EH (cell line): ENCODE results near the gene CTNNA3.

Experiments
- DNase-seq: peaks from one replicate; pipeline ENCODE4 v3.0.0-alpha.2; 2015; ENCODE audit warnings: low read depth

Gene CTNNA3

DNA sequence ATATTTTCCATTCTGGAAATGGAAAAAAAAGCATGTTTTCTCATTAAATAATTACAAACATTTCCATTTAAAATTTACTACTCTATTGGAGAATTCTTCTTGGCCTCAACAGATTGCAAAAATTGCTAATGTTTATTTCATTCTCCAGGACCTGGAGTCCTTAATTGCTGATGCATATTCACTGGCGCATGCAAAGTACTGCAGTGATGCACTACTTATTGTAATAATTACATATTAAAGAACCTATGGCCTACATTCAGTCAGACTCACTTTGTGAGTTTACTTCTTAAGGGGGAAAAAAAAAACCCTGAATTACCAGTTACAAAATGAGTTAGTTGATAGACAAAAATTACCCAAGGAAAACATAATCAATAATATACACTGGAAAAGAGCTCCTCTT lies 1161.1 kb downstream of the CTNNA3 start:
- DNase-seq = no peak

DNA sequence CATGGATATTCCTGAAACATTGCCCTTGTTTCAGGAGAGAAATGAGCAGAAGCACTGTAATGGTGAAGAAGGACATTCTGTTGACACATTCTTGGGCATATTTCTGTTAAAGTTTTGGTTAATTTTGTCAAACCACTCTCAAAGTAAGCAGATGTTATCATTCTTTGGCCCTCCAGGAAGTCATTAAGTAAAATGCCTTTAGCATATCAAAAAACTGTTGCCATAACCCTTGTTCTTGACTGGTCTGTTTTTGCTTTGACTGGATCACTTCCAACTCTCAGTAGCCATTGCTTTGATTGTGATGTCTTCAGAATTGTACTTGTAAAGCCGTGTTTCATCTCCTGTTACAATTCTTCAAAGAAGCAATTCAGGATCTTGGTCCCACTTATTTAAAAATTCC lies 1174.5 kb downstream of the CTNNA3 start:
- no peak for DNase-seq

- no peak for DNase-seq
Observed at GRCh38 chr10:66519616-66520015, 1176.4 kb downstream of the CTNNA3 start.

- DNase-seq = no peak
Observed at GRCh38 chr10:66514666-66515065, 1181.3 kb downstream of the CTNNA3 start.

DNA sequence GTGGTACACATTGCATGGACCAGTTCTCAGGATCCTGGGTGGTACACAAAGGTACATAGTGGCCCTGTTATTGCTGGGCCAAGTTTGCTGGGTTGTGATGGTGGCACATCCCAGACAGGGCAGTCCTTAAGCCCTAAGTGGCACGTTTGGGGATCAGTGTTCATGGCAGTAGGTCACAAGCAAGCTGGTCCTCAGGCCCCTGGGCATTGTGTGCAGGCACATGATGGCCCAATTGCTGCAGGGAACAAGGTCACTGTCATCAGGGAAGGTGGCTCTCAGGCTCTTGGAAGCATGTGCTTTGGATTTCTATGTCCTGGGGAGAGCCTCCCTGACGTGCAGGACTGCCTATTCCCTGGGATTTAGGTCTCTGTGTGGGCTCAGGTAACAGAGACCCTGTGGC lies 1182.5 kb downstream of the CTNNA3 start:
- DNase-seq = no peak

- DNase-seq = no peak
Observed at GRCh38 chr10:66505003-66505657, 1190.9 kb downstream of the CTNNA3 start.

DNA sequence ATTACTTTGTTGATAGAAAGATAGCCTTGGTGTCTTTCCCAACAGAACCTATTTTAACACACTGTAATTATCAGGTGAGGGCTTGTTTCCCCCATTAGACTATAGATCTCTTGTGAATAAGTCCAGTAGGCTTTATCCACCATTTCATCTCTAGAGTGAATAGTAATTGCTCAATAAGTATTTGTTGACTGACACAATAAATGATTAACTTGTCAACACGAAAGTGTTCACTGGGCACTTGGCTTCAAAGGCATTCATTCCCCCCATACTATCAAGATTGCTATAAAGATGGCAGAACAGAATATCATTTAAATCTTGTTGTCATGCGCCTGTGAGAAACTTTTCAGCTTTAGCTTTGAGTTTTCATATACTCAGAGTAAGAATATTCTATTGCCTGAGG lies 1194.6 kb downstream of the CTNNA3 start:
- no peak for DNase-seq

- DNase-seq = no peak
Observed at GRCh38 chr10:66483966-66484365, 1212.0 kb downstream of the CTNNA3 start.

- DNase-seq = no peak
Observed at GRCh38 chr10:66472156-66472555, 1223.8 kb downstream of the CTNNA3 start.

DNA sequence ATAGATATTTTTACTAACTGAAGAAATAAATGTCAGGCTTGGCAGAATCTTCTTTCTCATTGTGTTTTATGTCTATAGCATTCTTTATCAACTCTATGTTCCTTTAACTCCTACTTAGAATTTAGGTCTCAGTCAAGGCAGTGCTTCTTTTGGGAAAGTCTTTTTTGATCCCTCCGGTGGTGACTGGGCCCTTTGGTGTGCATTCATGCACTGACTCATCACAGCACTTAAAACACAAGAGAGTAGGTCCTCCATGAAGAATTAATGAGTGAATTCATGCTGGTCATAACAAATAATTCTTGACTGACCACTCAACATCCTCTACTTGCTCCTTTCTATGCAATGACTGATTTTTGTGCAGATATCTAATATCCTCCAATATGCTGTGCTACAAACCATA lies 1229.0 kb downstream of the CTNNA3 start:
- DNase-seq = no peak

DNA sequence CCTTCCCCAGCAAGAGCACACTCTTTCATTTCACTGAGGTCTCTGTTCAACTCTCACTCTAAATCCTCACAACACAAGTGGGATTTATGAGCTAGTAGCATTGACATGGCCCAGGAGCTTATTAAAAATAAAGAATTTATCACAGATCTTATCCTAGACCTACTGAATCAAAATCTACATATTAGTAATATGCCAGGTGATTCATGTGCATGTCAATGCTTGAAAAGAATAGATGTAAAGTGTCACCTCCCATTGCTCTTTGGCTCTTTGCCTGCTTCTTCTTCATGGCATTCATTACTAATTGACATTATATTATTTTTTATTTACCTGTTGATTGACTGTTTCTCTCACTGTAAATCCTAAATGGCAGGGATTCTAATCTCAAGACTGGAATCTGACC lies 1229.4 kb downstream of the CTNNA3 start:
- DNase-seq = no peak

DNA sequence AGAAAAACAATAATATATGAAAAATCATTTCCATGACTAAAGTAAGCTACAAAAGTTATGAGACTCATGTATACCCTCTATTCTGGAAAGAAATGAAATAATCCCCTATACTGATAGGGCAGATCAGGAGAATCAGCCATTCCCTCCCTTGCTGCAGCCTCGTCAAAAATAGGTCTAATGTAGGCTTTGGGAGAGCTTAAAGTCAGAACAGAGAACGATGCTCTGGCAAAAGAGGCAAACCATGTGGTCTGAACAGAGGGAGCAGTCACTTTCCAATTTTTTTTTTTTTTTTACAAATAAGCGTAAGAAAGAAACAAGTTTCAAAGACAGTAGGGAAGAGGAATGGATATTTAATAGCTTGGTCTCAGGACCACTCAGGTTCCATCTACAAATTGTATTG lies 1232.4 kb downstream of the CTNNA3 start:
- no peak for DNase-seq

DNA sequence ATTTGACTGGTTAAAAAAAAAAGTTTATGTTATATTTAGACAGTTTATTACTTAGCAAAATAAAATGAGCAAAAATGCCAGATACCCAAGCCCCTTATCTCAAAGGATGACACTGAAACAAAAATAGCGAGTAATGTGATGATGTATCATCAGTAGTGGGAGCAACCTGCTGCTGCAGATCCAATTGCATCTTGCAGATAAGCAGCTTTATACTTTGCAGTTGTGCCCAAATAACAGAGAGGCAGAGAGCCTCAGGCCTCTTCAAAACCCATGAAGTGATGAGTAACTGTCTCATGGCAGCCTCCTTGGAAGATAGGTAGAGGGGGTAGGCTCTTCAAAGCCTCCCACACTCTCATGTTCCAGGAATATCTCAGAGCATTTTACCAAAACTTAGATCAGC lies 1238.4 kb downstream of the CTNNA3 start:
- no peak for DNase-seq

DNA sequence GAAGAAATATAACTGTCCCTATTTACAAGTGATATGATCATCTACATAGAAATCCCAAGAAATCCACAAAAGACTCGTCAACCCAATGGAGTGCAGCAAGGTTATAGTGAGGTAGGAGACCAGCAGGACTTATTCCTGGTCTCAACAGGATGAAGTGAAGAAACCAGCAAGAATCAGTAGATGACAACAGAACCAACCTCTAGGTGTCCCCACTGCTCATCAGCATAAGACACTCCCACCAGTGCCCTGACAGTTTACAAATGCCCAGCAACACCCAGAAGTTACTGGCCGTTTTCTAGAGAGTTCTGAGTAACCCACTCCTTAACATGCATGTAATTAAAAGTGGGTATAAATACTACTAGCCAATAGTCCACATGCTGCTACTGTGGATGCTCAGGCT lies 1240.7 kb downstream of the CTNNA3 start:
- DNase-seq = no peak

GRCh38 chr10:66440568-66440967 lies 1255.4 kb downstream of the CTNNA3 start:
- DNase-seq = no peak

- DNase-seq = no peak
Observed at GRCh38 chr10:66414943-66415342, 1281.1 kb downstream of the CTNNA3 start.

GRCh38 chr10:66405566-66405965 lies 1290.4 kb downstream of the CTNNA3 start:
- DNase-seq = no peak

GRCh38 chr10:66398669-66399068 lies 1297.3 kb downstream of the CTNNA3 start:
- DNase-seq = no peak

DNA sequence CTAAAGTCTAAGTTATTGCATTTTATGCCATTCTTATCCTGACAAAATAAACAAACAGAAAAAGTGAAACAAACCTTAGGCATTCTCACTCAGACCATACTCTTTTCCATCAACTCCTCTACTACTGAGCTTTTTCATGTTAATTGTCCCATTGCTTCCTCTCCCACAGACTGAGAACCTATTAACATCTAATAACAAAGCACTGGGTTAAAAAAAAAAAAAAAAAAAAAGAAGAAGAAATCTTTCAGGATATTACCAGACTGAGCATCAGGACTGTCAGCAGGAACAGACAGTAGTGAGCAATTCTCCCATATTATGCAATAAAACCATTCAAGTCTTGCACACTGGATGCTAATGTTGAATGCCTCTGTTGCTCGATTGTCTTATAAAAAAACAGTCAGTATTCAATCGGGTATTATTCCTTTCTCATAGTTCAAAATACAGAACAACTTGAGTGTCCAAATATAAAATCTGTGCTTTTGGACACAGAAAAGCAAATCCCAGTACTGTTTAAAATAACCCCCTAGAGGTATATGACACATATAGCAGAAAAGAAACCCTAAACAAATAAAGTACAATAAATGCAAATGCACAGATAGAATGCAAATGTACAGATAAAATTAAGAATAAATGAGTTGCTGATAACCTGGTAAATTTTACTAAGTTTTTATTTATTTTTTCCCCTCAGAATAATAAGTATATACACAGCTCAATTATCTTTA lies 1301.5 kb downstream of the CTNNA3 start:
- DNase-seq = no peak

DNA sequence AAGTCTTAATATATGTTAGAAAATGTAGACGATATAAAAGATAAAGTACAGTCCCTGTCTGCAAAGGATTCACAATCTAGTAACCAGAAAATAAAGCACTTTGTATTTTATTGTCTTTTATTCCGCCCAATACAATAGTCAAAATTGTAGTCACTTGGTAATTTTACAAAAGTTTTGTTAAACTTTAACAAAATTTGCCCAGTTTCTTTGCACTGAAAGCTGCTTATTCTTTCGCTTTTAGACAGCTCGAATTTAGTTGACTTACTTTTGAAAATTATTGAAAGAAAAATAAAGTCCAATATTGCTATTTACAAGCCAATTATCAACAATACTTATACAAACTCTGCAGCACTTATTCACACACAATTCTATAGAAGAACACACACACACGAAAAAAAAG lies 1305.1 kb downstream of the CTNNA3 start:
- DNase-seq = no peak

DNA sequence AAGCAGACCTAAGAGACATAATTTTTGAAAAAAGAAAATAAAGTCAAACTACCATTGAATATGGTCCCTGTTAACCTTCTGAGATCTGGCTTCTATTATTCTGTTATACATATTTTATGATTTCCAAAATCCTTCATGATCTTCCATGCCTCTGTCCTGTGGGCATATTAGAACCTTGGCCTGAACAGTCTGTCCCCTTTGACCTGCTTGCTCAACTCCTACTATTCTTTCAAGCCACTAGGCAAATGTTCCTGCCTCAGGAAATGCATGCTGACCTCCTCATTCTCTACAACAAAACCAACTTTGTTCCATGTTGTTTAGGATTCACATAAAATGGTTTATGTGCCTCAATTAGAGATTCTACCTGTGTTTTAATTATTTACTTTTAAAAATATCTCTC lies 1315.0 kb downstream of the CTNNA3 start:
- no peak for DNase-seq

DNA sequence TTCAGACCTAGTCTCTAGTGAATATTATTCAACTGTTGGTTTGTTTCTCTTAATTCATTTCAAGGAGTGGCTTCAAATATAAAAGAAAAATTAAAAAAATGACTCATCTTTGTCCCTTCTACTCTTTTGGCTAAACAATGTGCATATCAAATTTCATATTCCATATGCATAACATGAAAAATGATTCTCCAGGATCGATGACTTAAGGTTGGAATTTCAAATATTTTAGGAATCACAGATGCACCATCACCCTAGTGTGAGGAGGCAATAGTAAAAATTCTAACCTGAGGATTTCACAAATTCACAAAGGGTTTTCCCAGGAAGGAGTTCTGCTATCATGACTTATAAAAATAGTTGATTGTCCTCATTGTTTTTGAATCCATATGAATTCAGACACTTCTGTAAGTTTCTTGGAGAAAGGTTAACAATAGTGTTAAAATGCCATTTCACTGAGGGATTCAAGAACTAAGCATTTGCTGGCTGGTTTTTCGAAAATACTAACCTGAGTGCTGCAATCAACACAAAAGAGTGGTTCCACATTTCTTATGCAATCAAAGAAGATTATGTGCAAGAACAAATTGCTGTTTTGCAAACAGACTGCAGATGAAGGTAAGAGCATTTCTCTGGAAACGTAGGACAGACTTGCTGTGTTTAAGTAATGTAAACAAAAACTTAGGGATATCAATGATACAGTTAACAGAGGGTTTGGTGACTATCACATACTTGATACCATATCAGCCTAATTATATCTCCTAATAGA lies 1317.7 kb downstream of the CTNNA3 start:
- no peak for DNase-seq

GRCh38 chr10:66368146-66368545 lies 1327.8 kb downstream of the CTNNA3 start:
- DNase-seq = no peak
